ENCODE results near the gene ZNF319. TPM values are rescaled to one million over a fixed set of nuclear protein-coding genes. Genes with fewer than 3 reads are reported as not detected.

The ZNF319 gene
- total and polyA plus RNA-seq, 2 of the 13 experiments (the other 11 are each of a cell fraction or from before 2014, with no cell fraction given): 2.4 to 3.6 TPM

DNA sequence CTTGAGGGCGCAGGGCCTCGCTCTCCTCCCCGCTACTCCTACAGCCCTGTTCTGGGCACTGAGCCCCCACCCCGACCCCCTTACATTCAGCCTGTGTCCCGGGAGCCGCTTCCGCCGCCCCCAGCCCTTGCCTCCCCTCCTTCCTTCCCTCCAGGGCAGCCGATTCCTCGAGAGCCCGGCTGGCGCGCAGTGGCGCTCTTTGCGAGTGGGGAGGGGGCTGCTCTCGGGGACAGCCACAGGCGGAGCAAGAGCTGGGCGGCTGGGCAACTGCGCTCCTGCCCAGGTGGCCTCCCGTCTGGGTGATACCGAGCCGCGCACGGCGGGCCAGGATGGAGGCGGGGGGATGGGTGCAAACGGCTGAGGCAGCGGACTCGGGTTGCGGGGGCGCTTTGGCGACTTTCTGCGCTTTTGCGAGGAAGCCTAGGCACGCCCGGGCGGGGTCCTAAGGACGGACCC is 26.3 kb upstream of the ZNF319 start (continued):
- TF ChIP-seq ZNF407 (CRISPR knock-in tag; IDR thresholded peaks at IDR 0.05; ENCODE audit: not compliant biosample characterization) (peak; percentile 21), NR2F2 (IDR thresholded peaks at IDR 0.05; ENCODE audit: borderline replicate concordance, low read depth) (no peak), MAF1 (CRISPR knock-in tag; IDR thresholded peaks at IDR 0.05; ENCODE audit: borderline replicate concordance) (peak; percentile 62; the same call in 1 of the 2 replicates), RXRB (CRISPR knock-in tag; IDR thresholded peaks at IDR 0.05; ENCODE audit: borderline replicate concordance) (no peak), XRCC5 (optimal IDR thresholded peaks at IDR 0.05; ENCODE audit: low read length) (peak; percentile 18), ZNF317 (CRISPR knock-in tag; IDR thresholded peaks at IDR 0.05) (no peak), CCDC6 (CRISPR knock-in tag; IDR thresholded peaks at IDR 0.05) (no peak), ARID5B (CRISPR knock-in tag; IDR thresholded peaks at IDR 0.05) (0 out of 2 replicates have a peak, but pooled peaks have one; percentile 1)
- TF ChIP-seq, protein P1, sequence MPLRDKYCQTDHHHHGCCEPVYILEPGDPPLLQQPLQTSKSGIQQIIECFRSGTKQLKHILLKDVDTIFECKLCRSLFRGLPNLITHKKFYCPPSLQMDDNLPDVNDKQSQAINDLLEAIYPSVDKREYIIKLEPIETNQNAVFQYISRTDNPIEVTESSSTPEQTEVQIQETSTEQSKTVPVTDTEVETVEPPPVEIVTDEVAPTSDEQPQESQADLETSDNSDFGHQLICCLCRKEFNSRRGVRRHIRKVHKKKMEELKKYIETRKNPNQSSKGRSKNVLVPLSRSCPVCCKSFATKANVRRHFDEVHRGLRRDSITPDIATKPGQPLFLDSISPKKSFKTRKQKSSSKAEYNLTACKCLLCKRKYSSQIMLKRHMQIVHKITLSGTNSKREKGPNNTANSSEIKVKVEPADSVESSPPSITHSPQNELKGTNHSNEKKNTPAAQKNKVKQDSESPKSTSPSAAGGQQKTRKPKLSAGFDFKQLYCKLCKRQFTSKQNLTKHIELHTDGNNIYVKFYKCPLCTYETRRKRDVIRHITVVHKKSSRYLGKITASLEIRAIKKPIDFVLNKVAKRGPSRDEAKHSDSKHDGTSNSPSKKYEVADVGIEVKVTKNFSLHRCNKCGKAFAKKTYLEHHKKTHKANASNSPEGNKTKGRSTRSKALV (CRISPR knock-in tag; IDR thresholded peaks at IDR 0.05): peak; percentile 94
- TF ChIP-seq, protein P2, sequence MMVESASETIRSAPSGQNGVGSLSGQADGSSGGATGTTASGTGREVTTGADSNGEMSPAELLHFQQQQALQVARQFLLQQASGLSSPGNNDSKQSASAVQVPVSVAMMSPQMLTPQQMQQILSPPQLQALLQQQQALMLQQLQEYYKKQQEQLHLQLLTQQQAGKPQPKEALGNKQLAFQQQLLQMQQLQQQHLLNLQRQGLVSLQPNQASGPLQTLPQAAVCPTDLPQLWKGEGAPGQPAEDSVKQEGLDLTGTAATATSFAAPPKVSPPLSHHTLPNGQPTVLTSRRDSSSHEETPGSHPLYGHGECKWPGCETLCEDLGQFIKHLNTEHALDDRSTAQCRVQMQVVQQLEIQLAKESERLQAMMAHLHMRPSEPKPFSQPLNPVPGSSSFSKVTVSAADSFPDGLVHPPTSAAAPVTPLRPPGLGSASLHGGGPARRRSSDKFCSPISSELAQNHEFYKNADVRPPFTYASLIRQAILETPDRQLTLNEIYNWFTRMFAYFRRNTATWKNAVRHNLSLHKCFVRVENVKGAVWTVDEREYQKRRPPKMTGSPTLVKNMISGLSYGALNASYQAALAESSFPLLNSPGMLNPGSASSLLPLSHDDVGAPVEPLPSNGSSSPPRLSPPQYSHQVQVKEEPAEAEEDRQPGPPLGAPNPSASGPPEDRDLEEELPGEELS (CRISPR knock-in tag; IDR thresholded peaks at IDR 0.05): peak; percentile 43; the same call in 1 of the 2 replicates
- TF ChIP-seq, protein P3, sequence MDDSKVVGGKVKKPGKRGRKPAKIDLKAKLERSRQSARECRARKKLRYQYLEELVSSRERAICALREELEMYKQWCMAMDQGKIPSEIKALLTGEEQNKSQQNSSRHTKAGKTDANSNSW (CRISPR knock-in tag; IDR thresholded peaks at IDR 0.05; ENCODE audit: borderline replicate concordance): peak; percentile 27; the same call in 1 of the 2 replicates
